GM13977 (cell line): ENCODE results near the gene ANO10.

Source experiments
- DNase-seq: peaks from one replicate; pipeline ENCODE4 v3.0.0; 2012; ENCODE audit warnings: low spot score
- in situ Hi-C: fragments of 300-500 bp; cut with MboI; formaldehyde crosslinking; loops from one replicate; pipeline ENCODE4 v1.12.0; 2022; ENCODE audit warnings: low sequenced_read_pairs, low pct_unique_long_range_greater_than_20kb, mixed read lengths, inconsistent platforms; ENCODE audit not compliant: unreplicated experiment
- TF ChIP-seq, protein P1 (sequence below): IDR thresholded peaks from 2 replicates; pipeline ENCODE4 v1.5.1; 2012; ENCODE audit warnings: mild to moderate bottlenecking, control low read depth; ENCODE audit not compliant: insufficient read depth; ENCODE audit errors: extremely low read depth, missing control alignments

Gene ANO10

DNA sequence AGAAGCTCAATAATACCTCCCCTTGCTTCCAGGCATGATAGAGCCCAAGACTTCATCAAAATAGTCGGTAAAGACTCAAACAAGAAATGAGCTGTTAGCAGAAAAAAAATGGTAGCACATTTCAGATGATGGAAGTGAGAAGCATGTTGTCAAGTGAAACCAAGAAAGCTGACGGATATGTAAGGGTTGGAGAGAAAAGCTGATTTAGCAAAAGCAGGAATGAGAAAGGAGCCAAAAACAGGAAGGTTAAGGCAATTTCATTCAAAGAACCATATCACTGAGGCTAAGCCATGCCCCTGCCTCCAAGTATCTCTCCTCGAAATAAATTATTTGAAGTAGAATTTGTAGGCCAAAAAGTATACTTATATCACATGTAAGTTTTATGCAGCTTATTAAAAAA is 88.8 kb downstream of the ANO10 start:
- TF ChIP-seq, protein P1, sequence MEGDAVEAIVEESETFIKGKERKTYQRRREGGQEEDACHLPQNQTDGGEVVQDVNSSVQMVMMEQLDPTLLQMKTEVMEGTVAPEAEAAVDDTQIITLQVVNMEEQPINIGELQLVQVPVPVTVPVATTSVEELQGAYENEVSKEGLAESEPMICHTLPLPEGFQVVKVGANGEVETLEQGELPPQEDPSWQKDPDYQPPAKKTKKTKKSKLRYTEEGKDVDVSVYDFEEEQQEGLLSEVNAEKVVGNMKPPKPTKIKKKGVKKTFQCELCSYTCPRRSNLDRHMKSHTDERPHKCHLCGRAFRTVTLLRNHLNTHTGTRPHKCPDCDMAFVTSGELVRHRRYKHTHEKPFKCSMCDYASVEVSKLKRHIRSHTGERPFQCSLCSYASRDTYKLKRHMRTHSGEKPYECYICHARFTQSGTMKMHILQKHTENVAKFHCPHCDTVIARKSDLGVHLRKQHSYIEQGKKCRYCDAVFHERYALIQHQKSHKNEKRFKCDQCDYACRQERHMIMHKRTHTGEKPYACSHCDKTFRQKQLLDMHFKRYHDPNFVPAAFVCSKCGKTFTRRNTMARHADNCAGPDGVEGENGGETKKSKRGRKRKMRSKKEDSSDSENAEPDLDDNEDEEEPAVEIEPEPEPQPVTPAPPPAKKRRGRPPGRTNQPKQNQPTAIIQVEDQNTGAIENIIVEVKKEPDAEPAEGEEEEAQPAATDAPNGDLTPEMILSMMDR: no peak
- DNase-seq: no peak
- in situ Hi-C loops: no loop called here

DNA sequence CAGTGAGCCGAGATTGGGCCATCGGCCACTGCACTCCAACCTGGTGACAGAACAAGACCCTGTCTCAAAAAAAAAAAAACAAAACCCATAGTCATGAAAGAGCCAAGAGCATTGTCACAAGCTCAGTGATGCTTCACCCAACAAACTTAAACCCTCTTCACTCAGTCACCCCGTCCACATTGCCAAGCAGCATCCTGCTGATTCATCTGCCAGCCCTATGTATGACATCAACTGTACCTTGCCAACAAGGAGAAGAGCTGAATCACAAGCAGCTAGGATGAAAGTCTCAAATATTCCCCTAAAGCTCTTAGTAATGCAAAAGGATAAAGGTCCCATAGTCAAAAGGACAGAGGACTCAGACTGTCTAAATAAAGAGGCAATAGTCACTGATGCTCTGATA is 90.0 kb downstream of the ANO10 start:
- in situ Hi-C loops: no loop called here

DNA sequence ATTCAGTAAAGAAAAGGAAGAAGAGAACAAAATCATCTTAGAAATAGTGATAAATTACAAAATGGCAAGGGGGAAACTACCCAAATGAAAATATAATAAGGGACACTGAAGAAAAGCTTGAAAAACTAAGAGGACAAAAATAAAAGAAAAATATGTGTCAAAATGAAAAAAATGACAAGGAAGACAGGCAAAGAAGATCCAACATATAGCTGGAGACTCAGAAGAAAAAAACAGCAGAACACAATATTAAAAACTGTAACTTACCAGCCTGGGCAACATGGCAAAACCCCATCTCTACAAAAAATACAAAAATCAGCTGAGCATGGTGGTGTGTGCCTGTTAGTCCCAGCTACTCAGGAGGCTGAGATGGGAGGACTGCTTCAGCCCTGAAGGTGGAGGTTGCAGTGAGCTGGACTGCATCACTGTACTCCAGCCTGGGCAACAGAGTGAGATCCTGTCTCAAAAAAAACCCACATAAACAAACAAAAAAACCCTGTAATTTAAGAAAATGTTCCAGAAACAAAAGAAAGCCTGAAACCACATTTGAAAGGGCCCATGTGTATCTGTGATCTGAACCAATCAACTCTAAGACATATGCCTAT is 93.2 kb downstream of the ANO10 start:
- in situ Hi-C loops: no loop called here
- TF ChIP-seq, protein P1: no peak
- no peak for DNase-seq

More for the DNA sequence above, 90.0 kb downstream of the ANO10 start:
- no peak for DNase-seq
- TF ChIP-seq, protein P1: no peak

DNA sequence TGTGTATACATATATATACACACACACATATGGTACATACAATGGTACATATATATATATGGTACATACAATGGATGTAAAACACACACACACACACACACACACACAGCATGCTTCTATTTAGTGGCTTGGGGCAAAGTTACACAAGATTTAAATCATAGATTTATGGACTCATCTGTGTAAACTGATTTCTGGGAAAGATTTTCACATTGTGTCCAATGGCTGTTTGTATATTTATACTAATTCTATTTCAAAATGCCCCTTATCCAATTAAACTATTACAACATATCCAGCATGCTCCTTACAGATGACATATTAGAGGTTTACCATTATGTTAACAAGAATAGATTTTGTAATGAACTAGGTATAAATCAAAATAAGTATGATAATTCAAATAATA is 94.9 kb downstream of the ANO10 start:
- TF ChIP-seq, protein P1: no peak
- no peak for DNase-seq
- in situ Hi-C loops: no loop called here

DNA sequence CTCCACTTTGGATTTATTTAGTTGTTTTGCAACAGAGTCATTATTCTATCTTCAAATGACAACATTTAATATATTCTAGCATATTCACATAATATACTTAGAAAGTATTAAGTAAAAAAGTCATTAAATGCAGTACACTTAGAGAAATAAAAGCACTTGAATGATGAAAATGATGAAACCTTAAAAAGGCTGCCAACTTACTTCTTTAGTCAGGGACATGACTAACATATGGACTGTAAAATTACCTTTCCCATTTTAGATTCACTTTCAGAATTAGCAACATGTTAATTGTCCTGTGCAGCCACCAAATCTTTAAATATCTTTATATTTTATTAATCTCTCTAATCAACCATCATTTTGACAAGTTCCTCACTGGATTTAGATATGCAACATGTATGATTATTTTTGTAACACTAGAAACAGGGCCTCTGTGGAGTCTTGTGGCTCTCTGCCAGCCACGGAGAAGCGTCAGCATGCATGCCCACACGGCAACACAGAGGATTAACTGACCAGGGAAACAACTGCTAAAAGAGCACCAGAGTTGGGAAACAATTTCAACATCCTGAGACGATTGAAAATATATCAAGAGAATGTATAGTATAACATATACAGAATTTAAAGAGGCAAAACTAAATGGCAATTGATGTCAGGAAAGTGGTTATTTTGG is 95.7 kb downstream of the ANO10 start:
- in situ Hi-C loops: no loop called here
- TF ChIP-seq, protein P1: no peak
- no peak for DNase-seq

DNA sequence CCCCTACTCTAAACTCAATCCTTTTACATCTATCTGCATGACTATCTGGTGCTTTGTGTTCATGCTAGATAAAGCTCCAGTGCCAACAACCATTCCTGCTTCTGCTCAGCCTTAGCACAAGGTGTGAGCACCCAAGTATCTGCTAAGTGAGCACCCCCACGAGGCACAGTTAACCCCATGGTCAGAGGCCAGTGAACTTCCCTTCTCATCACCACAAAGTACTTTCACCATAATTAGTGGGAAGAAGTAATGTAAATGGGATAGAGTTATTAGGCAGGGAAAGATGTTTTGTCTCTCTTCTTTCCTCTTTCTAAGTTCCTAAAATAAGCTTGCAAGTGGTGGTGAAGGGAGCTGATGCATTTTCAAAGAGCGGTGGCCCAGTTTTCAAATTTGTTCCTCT is 96.4 kb downstream of the ANO10 start:
- no peak for DNase-seq
- in situ Hi-C loops: no loop called here

More for the DNA sequence above, 96.4 kb downstream of the ANO10 start:
- TF ChIP-seq, protein P1: no peak
